HFFc6 (cell line): ENCODE measurements around the gene NAPB. TPM values are rescaled to one million over a fixed set of nuclear protein-coding genes. Genes with fewer than 3 reads are reported as not detected.
A peak's percentile ranks its signal among the peaks of the same experiment; 100 is the strongest.

ENCODE experiments used
- DNase-seq: peaks from one replicate; pipeline ENCODE4 v3.0.0-alpha.2; 2018
- H3K27ac Mint-ChIP-seq: 2 replicates; pipeline ENCODE4 v1.8.0; 2020; ENCODE audit warnings: mild to moderate bottlenecking, mixed read lengths
- H3K27me3 Mint-ChIP-seq: 2 replicates; pipeline ENCODE4 v1.8.0; 2021; ENCODE audit warnings: mild to moderate bottlenecking, moderate library complexity, mixed read lengths; ENCODE audit not compliant: insufficient read depth
- H3K36me3 Mint-ChIP-seq: 2 replicates; pipeline ENCODE4 v1.8.0; 2021; ENCODE audit warnings: low read depth, mixed read lengths
- H3K4me1 Mint-ChIP-seq: 2 replicates; pipeline ENCODE4 v1.8.0; 2020; ENCODE audit warnings: low read depth, mixed read lengths
- H3K4me3 Mint-ChIP-seq: 2 replicates; pipeline ENCODE4 v1.8.0; 2020; ENCODE audit warnings: mild to moderate bottlenecking, moderate library complexity, mixed read lengths
- H3K9me3 Mint-ChIP-seq: 2 replicates; pipeline ENCODE4 v1.8.0; 2020; ENCODE audit warnings: mild to moderate bottlenecking, mixed read lengths
- CTCF ChIP-seq: fragments of 200-600 bp; sonication (generic); IDR thresholded peaks from 2 replicates; pipeline ENCODE4 v1.5.0; 2021; ENCODE audit warnings: antibody characterized with exemption, mild to moderate bottlenecking
- total RNA-seq, 6 experiments: library from RNA; stranded (reverse); fragmentation: NEBNext Ultra II Directional; extraction: Animal tissue kit (Norgen Biotek cat#: 25700); gene quantifications; 2 replicates in 1 of 6; 3 replicates in 5 of 6; pipeline ENCODE4 v1.2.3, GENCODE V29; 2021

The NAPB gene
- total RNA-seq, 6 experiments from 2014 or later, result 4.1 to 5.9 (median 5.0) TPM

- Mint-ChIP-seq H3K4me3 (no peak overlapping the region), H3K4me1 (peaks cover under 1% of the 10 kb centered on the region; the same call in 1 of the 2 replicates), H3K27ac (no peak overlapping the region), H3K9me3 (no peaks in the 10 kb centered on the region), H3K36me3 (no peaks in the 10 kb centered on the region), H3K27me3 (peaks cover 21% of the 10 kb centered on the region)
- no peak for TF ChIP-seq CTCF
- no peak for DNase-seq
These were observed 30.7 kb upstream of the NAPB start for GRCh38 chr20:23451956-23452487.

DNA sequence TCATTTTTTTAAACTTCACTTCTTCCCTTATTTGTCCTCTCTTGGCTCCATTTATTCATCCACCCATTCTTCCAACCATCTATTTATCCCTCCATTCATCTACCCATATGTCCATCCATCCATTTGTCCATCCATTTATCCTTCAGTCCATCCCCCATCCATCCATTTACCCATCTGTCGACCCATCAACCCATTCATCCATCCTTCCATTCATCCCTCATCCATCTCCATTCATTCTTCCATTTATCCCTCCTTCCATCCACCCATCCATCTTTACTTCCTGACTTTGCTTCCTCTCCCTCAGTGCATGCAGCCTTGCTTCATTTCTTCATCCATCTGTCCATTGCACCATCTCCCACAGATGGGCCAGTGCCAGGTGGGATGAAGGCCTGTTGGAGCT, 29.6 kb upstream of the NAPB start:
- H3K9me3 Mint-ChIP-seq, result no peaks in the 10 kb centered on the region
- peaks cover 17% of the 10 kb centered on the region for H3K27me3 Mint-ChIP-seq
- no peak for DNase-seq
- peaks cover 12% of the 10 kb centered on the region for H3K4me1 Mint-ChIP-seq
- H3K36me3 Mint-ChIP-seq, result no peaks in the 10 kb centered on the region
- H3K27ac Mint-ChIP-seq, result no peak overlapping the region
- TF ChIP-seq CTCF, result no peak
- H3K4me3 Mint-ChIP-seq, result no peak overlapping the region

DNA sequence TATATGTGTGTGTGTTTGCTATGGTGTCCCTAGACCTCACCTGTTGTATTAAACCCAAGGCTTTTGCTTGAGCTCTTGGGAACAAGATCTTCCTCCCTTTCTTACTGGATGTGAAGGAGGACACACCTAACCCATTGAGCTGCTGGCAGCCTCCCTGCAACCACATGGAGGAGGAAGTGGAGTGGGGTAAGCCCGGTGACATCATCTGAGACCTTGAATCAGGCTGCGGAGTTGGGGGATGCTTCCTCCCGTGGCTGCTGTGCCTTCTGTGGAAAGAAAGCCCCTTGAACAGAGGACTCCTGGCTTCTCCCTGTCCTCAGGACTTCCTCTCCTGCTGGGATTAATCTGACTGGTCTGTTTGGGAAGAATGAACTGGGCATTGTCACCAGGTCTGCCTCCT, 28.1 kb upstream of the NAPB start:
- DNase-seq, result no peak
- Mint-ChIP-seq H3K36me3 (no peaks in the 10 kb centered on the region), H3K9me3 (no peaks in the 10 kb centered on the region), H3K27me3 (peaks cover 20% of the 10 kb centered on the region), H3K27ac (no peak overlapping the region), H3K4me3 (no peak overlapping the region), H3K4me1 (peaks cover 26% of the 10 kb centered on the region)
- no peak for TF ChIP-seq CTCF

- Mint-ChIP-seq H3K4me1 (peaks cover 26% of the 10 kb centered on the region), H3K27ac (no peak overlapping the region), H3K9me3 (no peaks in the 10 kb centered on the region), H3K36me3 (no peaks in the 10 kb centered on the region), H3K27me3 (peaks cover 20% of the 10 kb centered on the region), H3K4me3 (no peak overlapping the region)
- TF ChIP-seq CTCF, result no peak
- no peak for DNase-seq
These were observed 26.9 kb upstream of the NAPB start for GRCh38 chr20:23448167-23448566.

- Mint-ChIP-seq H3K4me1 (peaks cover 32% of the 10 kb centered on the region), H3K4me3 (no peak overlapping the region), H3K27ac (peak overlapping the region; percentile 52; the same call in 1 of the 2 replicates), H3K36me3 (no peaks in the 10 kb centered on the region), H3K9me3 (no peaks in the 10 kb centered on the region), H3K27me3 (peaks cover 6% of the 10 kb centered on the region)
- peak; percentile 30 for DNase-seq
- peak; percentile 74 for TF ChIP-seq CTCF
These were observed 25.2 kb upstream of the NAPB start for GRCh38 chr20:23446505-23446904.
